Osteocyte (in vitro differentiated cells): ENCODE data around the gene AMIGO3. TPM values are rescaled to one million over a fixed set of nuclear protein-coding genes. Genes with fewer than 3 reads are reported as not detected.

Experiments
- DNase-seq: peaks from one replicate; pipeline ENCODE4 v3.0.0; 2021; ENCODE audit warnings: mixed read lengths; ENCODE audit not compliant: unreplicated experiment; ENCODE audit errors: extremely low spot score
- H3K27ac Mint-ChIP-seq: one replicate; pipeline ENCODE4 v1.8.0; 2021; ENCODE audit warnings: mild to moderate bottlenecking, mixed read lengths; ENCODE audit not compliant: unreplicated experiment
- H3K27me3 Mint-ChIP-seq: one replicate; pipeline ENCODE4 v1.8.0; 2021; ENCODE audit warnings: mixed read lengths; ENCODE audit not compliant: unreplicated experiment
- H3K36me3 Mint-ChIP-seq: one replicate; pipeline ENCODE4 v1.8.0; 2021; ENCODE audit warnings: mixed read lengths; ENCODE audit not compliant: unreplicated experiment
- H3K4me1 Mint-ChIP-seq: one replicate; pipeline ENCODE4 v1.8.0; 2021; ENCODE audit warnings: mixed read lengths; ENCODE audit not compliant: unreplicated experiment
- H3K4me3 Mint-ChIP-seq: one replicate; pipeline ENCODE4 v1.8.0; 2021; ENCODE audit warnings: mild to moderate bottlenecking, moderate library complexity, mixed read lengths; ENCODE audit not compliant: unreplicated experiment
- H3K9me3 Mint-ChIP-seq: one replicate; pipeline ENCODE4 v1.8.0; 2021; ENCODE audit warnings: mixed read lengths; ENCODE audit not compliant: unreplicated experiment
- total RNA-seq: library from RNA; stranded (reverse); gene quantifications from 2 replicates; pipeline ENCODE4 v1.2.1, GENCODE V29; 2021
- TF ChIP-seq, protein P1 (sequence below): fragments of 200-600 bp; sonication (generic); IDR thresholded peaks from 2 replicates; pipeline ENCODE4 v1.5.0; 2021; ENCODE audit warnings: antibody characterized with exemption, mild to moderate bottlenecking, moderate library complexity

The AMIGO3 gene
- total RNA-seq, 1 donor from 2014 or later: not detected

DNA sequence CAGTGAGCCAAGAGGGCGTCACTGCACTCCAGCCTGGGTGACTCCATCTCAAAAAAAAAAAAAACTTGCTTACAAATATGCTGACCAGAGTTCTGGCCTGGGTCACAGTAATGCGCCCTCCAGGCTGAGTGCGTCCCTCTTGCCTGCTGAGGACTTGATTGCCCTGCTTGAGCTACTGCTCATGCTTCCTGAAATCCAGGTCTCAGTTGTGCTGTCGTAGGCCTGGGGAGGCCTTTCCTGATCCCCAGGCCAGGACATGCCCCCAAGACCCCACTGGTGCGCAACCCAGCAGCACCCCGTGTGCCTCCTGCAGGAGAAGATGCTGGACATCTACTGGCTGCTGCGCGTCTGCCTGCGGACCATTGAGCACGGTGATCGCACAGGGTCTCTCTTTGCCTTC lies 7.3 kb downstream of the AMIGO3 start:
- no peak for DNase-seq
- H3K4me1 Mint-ChIP-seq: no peaks in the 10 kb centered on the region
- no peaks in the 10 kb centered on the region for H3K27me3 Mint-ChIP-seq
- H3K9me3 Mint-ChIP-seq: no peaks in the 10 kb centered on the region
- peaks cover 3% of the 10 kb centered on the region for H3K36me3 Mint-ChIP-seq
- no peak overlapping the region for H3K4me3 Mint-ChIP-seq
- TF ChIP-seq, protein P1, sequence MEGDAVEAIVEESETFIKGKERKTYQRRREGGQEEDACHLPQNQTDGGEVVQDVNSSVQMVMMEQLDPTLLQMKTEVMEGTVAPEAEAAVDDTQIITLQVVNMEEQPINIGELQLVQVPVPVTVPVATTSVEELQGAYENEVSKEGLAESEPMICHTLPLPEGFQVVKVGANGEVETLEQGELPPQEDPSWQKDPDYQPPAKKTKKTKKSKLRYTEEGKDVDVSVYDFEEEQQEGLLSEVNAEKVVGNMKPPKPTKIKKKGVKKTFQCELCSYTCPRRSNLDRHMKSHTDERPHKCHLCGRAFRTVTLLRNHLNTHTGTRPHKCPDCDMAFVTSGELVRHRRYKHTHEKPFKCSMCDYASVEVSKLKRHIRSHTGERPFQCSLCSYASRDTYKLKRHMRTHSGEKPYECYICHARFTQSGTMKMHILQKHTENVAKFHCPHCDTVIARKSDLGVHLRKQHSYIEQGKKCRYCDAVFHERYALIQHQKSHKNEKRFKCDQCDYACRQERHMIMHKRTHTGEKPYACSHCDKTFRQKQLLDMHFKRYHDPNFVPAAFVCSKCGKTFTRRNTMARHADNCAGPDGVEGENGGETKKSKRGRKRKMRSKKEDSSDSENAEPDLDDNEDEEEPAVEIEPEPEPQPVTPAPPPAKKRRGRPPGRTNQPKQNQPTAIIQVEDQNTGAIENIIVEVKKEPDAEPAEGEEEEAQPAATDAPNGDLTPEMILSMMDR: no peak
- H3K27ac Mint-ChIP-seq: no peak overlapping the region

DNA sequence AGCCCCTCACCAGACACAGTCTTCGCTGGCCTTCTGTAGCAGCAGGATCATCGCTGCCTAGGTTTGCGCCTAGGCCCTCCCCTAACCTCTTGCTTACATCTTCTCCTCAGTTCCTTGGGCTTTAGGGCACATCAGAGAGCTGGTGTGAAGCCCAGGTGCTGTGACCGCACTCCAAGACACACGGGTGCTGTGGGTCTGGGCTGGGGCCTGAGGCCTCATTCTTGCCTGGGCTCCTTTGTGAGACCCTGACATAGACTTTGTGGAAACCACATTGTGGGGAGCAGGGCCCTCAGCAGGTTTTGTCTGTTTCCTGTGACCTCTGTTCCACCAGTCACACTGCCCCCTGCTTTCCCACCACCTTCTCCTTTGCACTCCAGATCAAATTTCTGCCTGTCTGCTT lies 8.0 kb downstream of the AMIGO3 start:
- Mint-ChIP-seq H3K27me3 (no peaks in the 10 kb centered on the region), H3K27ac (no peak overlapping the region), H3K4me1 (no peaks in the 10 kb centered on the region), H3K4me3 (no peak overlapping the region), H3K9me3 (no peaks in the 10 kb centered on the region), H3K36me3 (peaks cover 3% of the 10 kb centered on the region)
- DNase-seq: no peak
- TF ChIP-seq, protein P1: no peak

- TF ChIP-seq, protein P1: no peak
- no peak for DNase-seq
- H3K4me1 Mint-ChIP-seq: no peaks in the 10 kb centered on the region
- no peaks in the 10 kb centered on the region for H3K9me3 Mint-ChIP-seq
- H3K36me3 Mint-ChIP-seq: peaks cover 3% of the 10 kb centered on the region
- no peak overlapping the region for H3K4me3 Mint-ChIP-seq
- H3K27ac Mint-ChIP-seq: no peak overlapping the region
- H3K27me3 Mint-ChIP-seq: no peaks in the 10 kb centered on the region
Measured at GRCh38 chr3:49709852-49710251, 9.6 kb downstream of the AMIGO3 start.

DNA sequence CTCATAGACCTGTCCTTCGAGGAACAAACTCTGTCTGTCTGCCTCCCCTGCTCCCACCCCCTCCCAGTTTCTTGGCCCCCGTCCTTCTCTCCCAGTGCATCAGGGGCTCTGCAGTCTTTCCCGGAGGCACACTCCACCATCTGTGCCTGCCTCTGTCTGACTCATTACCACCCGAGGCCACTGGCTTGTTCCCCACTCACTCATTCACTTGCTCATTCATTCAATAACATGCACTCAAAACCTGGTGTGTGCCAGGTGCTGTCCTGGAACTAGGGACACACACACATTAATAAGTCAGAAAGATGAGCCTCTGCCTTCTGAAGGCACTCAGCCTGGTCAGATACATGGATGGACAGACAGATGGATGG lies 12.4 kb downstream of the AMIGO3 start:
- TF ChIP-seq, protein P1: no peak
- DNase-seq: no peak
- peaks cover 3% of the 10 kb centered on the region for H3K36me3 Mint-ChIP-seq
- H3K27ac Mint-ChIP-seq: no peak overlapping the region
- no peaks in the 10 kb centered on the region for H3K4me1 Mint-ChIP-seq
- H3K4me3 Mint-ChIP-seq: no peak overlapping the region
- no peaks in the 10 kb centered on the region for H3K27me3 Mint-ChIP-seq
- no peaks in the 10 kb centered on the region for H3K9me3 Mint-ChIP-seq

- Mint-ChIP-seq H3K27me3 (no peaks in the 10 kb centered on the region), H3K4me3 (no peak overlapping the region), H3K27ac (no peak overlapping the region), H3K36me3 (peaks cover 3% of the 10 kb centered on the region), H3K4me1 (no peaks in the 10 kb centered on the region), H3K9me3 (no peaks in the 10 kb centered on the region)
- TF ChIP-seq, protein P1: no peak
- no peak for DNase-seq
Measured at GRCh38 chr3:49706456-49707112, 12.9 kb downstream of the AMIGO3 start.
